ENCODE measurements around the gene CETP. TPM values are rescaled to one million over a fixed set of nuclear protein-coding genes. Genes with fewer than 3 reads are reported as not detected.
"Not testable (repeated sequence)": the region's sequence is repeated elsewhere in the genome, so short reads cannot be mapped to it uniquely, and the experiment has no call there.

CETP gene
- total RNA-seq, 1 donor: not detected

DNA sequence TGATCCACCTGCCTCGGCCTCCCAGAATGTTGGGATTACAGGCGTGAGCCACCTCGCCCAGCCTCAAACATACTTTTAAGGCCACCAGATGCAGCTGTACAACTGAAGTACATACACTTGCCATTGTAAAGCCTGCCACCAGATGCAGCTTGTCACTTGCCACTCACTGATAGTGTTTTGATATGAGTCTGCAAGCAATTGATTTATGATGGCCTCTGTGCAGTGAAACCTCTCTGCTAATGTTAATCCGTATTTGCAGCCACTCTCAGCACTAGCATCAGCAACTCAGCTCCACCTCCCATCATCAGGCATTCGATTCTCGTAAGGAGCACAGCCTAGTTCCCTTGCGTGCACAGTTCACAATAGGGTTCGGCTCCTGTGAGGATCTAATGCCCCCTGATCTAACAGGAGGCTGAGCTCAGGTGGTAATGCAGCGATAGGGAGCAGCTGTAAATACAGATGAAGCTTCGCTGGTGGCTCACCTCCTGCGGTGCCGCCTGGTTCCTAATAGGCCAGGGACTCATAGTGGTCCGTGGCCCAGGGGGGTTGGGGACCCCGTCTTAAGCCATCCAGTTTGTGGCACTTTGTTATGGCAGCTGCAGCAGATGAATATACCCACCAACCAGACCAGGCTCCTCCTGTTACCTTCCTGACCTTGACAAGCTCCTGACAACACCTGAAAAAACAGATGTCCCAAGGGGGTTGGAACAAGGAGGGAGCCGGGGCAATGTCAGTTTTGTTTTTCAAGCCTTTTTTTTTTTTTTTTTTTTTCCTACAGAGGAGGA is 31.1 kb upstream of the CETP start:
- no peak overlapping the region for H3K4me3 ChIP-seq (ENCODE audit: low read depth, low read length)
- TF ChIP-seq, protein P1, sequence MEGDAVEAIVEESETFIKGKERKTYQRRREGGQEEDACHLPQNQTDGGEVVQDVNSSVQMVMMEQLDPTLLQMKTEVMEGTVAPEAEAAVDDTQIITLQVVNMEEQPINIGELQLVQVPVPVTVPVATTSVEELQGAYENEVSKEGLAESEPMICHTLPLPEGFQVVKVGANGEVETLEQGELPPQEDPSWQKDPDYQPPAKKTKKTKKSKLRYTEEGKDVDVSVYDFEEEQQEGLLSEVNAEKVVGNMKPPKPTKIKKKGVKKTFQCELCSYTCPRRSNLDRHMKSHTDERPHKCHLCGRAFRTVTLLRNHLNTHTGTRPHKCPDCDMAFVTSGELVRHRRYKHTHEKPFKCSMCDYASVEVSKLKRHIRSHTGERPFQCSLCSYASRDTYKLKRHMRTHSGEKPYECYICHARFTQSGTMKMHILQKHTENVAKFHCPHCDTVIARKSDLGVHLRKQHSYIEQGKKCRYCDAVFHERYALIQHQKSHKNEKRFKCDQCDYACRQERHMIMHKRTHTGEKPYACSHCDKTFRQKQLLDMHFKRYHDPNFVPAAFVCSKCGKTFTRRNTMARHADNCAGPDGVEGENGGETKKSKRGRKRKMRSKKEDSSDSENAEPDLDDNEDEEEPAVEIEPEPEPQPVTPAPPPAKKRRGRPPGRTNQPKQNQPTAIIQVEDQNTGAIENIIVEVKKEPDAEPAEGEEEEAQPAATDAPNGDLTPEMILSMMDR (IDR thresholded peaks at IDR 0.05; ENCODE audit: insufficient read depth, low read length): no peak
- no peak for DNase-seq (ENCODE audit: low read depth)

DNA sequence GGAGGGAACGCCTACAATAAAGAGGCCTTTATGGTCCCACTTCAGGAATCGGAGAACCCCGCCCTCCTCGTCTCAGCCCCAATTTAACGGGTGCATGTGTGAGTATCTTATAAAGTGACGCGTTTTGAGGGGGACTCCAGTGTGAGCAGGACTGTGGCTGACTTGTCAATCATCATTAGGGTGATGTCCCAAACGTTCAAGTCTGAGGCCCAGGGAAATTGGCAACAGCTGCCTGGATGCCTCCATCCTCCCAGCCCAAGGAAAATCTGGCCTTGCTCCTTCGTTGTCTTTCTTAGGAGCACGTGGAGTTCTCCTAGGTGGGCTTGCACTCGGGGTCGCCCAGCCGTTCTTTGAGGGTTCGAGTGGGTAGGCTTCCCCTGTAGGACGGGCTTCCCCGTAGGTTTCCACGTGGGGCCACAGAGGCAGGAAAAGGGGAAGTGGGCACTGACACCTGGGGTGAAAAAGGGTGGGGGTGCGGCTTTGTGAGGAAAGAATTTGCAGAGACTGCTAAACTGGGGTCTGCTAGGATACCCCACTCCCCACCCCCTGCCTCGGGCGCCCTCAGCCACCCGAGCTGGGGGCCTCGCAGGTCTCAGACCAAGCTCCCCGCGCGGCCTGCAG is 30.4 kb upstream of the CETP start:
- TF ChIP-seq, protein P1 (IDR thresholded peaks at IDR 0.05; ENCODE audit: insufficient read depth, low read length): no peak
- no peak for DNase-seq (ENCODE audit: low read depth)
- peak overlapping the region; percentile 53 for H3K4me3 ChIP-seq (ENCODE audit: low read depth, low read length)

DNA sequence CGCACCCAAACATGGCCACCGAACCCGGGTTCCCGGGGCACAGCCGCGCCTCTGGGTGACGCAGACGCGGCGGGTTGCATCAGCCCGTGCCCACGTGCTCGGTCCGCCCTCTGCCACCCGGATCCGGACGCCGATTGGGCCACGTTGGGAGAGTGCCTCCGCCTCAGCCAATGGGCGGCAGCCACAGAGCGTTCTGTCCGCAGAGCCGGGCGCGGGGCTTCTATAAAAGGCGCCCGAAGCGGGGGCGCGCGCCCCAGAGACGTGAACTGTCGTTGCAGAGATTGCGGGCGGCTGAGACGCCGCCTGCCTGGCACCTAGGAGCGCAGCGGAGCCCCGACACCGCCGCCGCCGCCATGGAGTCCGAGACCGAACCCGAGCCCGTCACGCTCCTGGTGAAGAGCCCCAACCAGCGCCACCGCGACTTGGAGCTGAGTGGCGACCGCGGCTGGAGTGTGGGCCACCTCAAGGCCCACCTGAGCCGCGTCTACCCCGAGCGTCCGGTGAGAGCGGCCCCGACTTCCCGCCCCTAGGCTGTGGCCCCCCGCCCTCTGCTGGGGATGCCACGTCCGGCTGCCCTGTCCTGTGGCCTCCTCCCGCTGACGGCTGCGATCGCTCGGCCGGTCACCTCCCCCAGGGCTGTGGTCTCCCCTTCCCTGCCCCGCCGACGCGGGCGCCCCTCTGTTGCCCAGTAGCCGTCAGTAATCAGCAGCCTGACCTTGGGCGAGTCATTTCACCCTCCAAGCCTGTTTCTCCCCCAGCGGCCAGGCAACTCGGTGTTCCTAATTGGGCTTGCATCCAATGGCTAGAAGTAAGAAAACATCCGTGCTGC is 29.6 kb upstream of the CETP start, which contains the start of gene HERPUD1:
Gene HERPUD1 (plus strand): TSS at position 251 of the 829 bp plus-strand sequence. CDS start 103 bp downstream, at position 354.
- DNase-seq (ENCODE audit: low read depth): peak; percentile 98
- TF ChIP-seq, protein P1 (IDR thresholded peaks at IDR 0.05; ENCODE audit: insufficient read depth, low read length): peak; percentile 22
- H3K4me3 ChIP-seq (ENCODE audit: low read depth, low read length): peak within 1 kb of the TSS; percentile 93

DNA sequence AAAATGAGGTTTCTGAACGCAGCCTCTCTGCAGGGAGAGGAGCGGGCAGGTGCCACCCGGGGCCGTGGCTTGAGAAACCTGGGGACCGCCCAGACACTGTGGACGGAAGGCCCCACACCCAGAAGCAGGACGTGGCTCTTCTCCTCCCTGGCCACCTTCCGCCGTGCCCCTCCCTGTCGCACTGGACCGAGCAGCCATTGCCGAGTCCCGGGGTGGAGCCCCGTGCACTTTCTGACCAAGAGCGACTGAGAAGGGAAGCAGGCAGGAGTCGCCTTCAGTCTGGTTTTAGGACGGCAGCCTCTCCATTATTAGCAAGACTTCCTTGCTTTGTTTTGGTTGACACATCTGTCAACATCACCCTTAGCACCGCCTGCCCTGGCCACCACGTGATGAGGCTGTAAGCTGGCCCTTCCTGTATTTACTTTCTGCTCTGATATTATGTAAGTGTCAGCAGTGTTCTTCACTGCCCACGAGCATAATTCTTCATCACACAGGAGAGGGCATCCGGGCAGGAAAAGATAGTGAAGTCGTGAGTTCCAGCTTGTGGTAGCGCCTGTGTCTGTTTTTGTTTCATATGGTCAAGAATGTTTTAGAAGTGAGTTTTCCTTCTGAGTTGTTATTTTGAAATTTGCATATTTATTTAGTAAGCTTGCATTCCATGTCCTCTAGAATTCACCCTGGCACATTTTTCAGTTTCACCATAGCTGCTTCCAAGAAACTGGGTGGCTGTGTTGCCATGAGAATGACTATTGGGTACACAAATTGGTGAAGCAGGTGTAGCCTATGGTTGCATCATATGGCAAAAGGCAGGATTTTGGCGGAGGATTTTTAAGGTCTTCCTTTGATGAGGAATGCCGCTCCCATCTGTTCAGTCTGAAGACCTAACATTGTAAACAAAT is 28.8 kb upstream of the CETP start:
- DNase-seq (ENCODE audit: low read depth): peak; percentile 75
- TF ChIP-seq, protein P1 (IDR thresholded peaks at IDR 0.05; ENCODE audit: insufficient read depth, low read length): no peak
- H3K4me3 ChIP-seq (ENCODE audit: low read depth, low read length): peak overlapping the region; percentile 93

DNA sequence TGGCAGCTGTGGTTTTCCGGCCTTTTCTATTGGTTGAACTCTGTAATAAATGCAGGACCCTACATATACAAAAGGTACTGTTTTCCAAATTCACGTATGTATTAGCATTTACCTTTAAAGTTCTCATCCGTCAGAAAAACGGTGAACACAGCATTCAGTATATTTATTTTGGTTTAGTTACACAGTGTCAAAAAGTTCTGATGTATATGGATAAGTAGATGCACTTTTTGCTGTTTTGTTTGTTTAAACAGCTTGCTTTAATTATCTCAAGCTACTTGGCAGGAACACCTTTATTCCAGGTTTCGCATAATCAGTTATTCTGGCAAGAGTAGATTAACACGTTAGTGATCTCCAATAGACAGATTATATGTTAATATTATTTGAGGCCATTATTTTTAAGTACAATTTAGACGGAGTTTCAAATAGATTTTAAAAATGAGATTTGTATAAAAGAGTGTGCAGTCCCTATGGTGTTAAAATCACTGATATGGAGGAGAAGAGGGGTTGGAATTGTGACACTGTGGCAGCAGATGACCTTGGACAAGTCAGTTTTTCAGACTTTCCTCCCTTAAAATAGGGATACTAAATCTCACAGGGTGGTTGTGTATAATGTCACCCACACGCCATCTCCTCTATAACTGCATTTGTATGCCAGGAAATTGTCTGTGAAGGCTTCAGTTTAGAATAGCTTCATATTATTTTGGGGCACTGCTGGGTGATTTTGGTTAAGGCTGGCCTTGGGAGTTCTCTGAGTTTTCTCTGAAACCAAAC is 27.7 kb upstream of the CETP start:
- H3K4me3 ChIP-seq (ENCODE audit: low read depth, low read length): peak overlapping the region; percentile 93
- DNase-seq (ENCODE audit: low read depth): peak; percentile 39
- TF ChIP-seq, protein P1 (IDR thresholded peaks at IDR 0.05; ENCODE audit: insufficient read depth, low read length): no peak

DNA sequence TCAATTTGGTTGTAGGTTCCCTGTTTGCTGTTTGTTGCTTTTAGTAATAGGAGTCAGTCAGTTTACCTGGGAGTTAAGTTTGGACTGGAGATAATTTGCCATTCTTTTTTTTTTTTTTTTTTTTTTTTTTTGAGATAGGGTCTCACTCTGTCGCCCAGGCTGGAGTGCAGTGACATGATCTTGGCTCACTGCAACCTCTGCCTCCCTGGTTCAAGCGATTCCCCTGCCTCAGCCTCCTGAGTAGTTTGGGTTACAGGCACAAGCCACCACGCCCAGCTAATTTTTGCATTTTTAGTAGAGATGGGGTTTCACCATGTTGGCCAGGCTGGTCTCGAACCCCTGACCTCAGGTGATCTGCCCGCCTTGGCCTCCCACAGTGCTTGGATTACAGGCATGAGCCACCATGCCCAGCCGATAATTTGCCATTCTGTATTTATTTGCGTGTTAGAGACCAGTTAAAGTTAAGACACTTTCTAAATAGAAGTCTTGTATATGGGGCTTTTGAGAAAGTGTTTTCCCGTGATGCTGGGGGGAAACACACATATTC is 27.1 kb upstream of the CETP start:
- peak overlapping the region; percentile 93 for H3K4me3 ChIP-seq (ENCODE audit: low read depth, low read length)
- DNase-seq (ENCODE audit: low read depth): not testable (repeated sequence)

All from fibroblast of the aortic adventitia (primary cell).